Small intestine (tissue), 7 donors: Measurements from ENCODE around the gene BHLHA15. TPM values are rescaled to one million over a fixed set of nuclear protein-coding genes. Genes with fewer than 3 reads are reported as not detected.

ENCODE experiments used
- DNase-seq, 2 donors: peaks; one replicate each; pipeline versions ENCODE4 v3.0.0 to v3.0.0-alpha.2; 2013
- FAIRE-seq: peaks from 2 replicates; lab custom pipeline; 2012; peaks lifted over from hg19 to GRCh38; lab: Jason Lieb, UNC
- H3K27ac ChIP-seq, 3 donors: one replicate each; pipeline ENCODE4 v1.5.1; 2013; ENCODE audit warnings: low read length in 2 of 3, mild to moderate bottlenecking in 2 of 3, control low read depth in 1 of 3, inconsistent platforms in 1 of 3, low read depth in 1 of 3, moderate library complexity in 1 of 3
- H3K27me3 ChIP-seq, 3 donors: one replicate each; pipeline ENCODE4 v1.6.1; 2013; ENCODE audit warnings: low read length in 3 of 3, inconsistent platforms in 1 of 3; ENCODE audit not compliant: control insufficient read depth in 3 of 3, insufficient read depth in 3 of 3
- H3K36me3 ChIP-seq, 3 donors: one replicate each; pipeline ENCODE4 v1.6.1; 2013; ENCODE audit warnings: low read length in 3 of 3, inconsistent platforms in 1 of 3, low read depth in 1 of 3, mild to moderate bottlenecking in 1 of 3, moderate library complexity in 1 of 3; ENCODE audit not compliant: control insufficient read depth in 3 of 3, insufficient read depth in 2 of 3
- H3K4me1 ChIP-seq, 3 donors: one replicate each; pipeline ENCODE4 v1.6.1; 2013; ENCODE audit warnings: low read length in 2 of 3, inconsistent platforms in 1 of 3, low read depth in 1 of 3, mild to moderate bottlenecking in 1 of 3, moderate library complexity in 1 of 3; ENCODE audit not compliant: control insufficient read depth in 3 of 3, insufficient read depth in 2 of 3
- H3K4me3 ChIP-seq, 3 donors: one replicate each; pipeline ENCODE4 v1.5.1; 2013; ENCODE audit warnings: low read length in 3 of 3, control low read depth in 1 of 3, inconsistent platforms in 1 of 3, low read depth in 1 of 3, mild to moderate bottlenecking in 1 of 3, moderate library complexity in 1 of 3
- H3K9me3 ChIP-seq, 2 donors: one replicate each; pipeline ENCODE4 v1.6.1; 2013; ENCODE audit warnings: low read depth in 1 of 2, low read length in 1 of 2; ENCODE audit not compliant: control insufficient read depth in 2 of 2, insufficient read depth in 1 of 2
- WGBS, 3 donors: extraction: QIAGEN DNeasy Blood & Tissue Kit; methylation state at CpG; one replicate each; pipeline ENCODE4 v1.1.7; 2013; 5-methylcytosine and 5-hydroxymethylcytosine counted together
- polyA plus RNA-seq, 4 donors: library from polyadenylated mRNA; stranded (reverse) in 3 of 4; unstranded in 1 of 4; fragments of 200-250 nt in 3 of 4; fragments of 120-200 nt in 1 of 4; gene quantifications; one replicate each; pipeline versions ENCODE4 v1.2.1 to v1.2.3, GENCODE V29; 2013
- donor health status: healthy with polysubstance abuse.
- donor health status: control.
- donor health status: control.
- donor health status: Bipolar disorder and iron deficiency.
- donor health status: healthy.

BHLHA15 gene
- polyA plus RNA-seq, 4 donors, result 0.34 to 4.1 (median 2.6) TPM; not detected in 1

- DNase-seq (no peak), FAIRE-seq (no peak)
- Histone ChIP-seq H3K9me3 (no peaks in the 10 kb centered on the region), H3K36me3 (peaks cover 4 to 17% (median 7%) of the 10 kb centered on the region in 3 donors), H3K27ac (no peak overlapping the region), H3K27me3 (no peaks in the 10 kb centered on the region), H3K4me3 (no peak overlapping the region), H3K4me1 (peaks cover 0 to 9% (median 0%) of the 10 kb centered on the region in 3 donors)
- 92 to 96% (median 93%) methylated on average over 7 of the region's 7 CpGs for WGBS, 3 donors
Measured at GRCh38 chr7:98256431-98256830, 45.2 kb downstream of the BHLHA15 start.

DNA sequence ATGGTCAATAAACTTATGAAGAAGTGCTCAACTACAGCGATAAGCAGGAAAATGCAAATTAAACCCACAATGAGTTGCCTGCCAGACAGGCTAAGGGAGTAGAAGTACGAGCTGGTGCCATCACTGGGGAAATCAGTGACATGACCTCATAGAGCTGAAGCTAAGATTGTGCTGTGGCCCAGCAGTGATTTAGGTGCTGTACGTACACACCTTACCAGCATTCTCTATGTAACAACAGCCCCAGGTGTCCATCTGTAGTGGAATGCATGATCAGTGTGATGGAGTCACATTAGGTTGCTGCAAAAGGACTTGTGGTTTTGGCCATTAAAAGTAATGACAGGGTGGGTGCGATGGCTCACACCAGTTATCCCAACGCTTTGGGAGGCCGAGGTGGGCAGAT lies 46.5 kb downstream of the BHLHA15 start:
- Histone ChIP-seq H3K27me3 (no peaks in the 10 kb centered on the region), H3K36me3 (peaks cover 4 to 21% (median 7%) of the 10 kb centered on the region in 3 donors)
- 92 to 95% (median 94%) methylated on average over 6 of the region's 6 CpGs for WGBS, 3 donors

More for the DNA sequence above, 46.5 kb downstream of the BHLHA15 start:
- H3K27ac ChIP-seq, result no peak overlapping the region
- FAIRE-seq, result no peak
- no peak for DNase-seq
- H3K4me3 ChIP-seq, result no peak overlapping the region
- peaks cover 0 to 8% (median 0%) of the 10 kb centered on the region in 3 donors for H3K4me1 ChIP-seq
- H3K9me3 ChIP-seq, result no peaks in the 10 kb centered on the region

Other genes starting within 250 kb of the BHLHA15 start
- not detected for gene OCM2, start 221.2 kb upstream of the BHLHA15 start, polyA plus RNA-seq
- 10 to 100 TPM in 1 of 4 donors, 1 to 10 TPM in 3; 3.8 to 18.5 (median 7.6) TPM for gene LMTK2, start 104.6 kb upstream of the BHLHA15 start, polyA plus RNA-seq
- 10 to 100 TPM in 3 of 4 donors, 1 to 10 TPM in 1; 9.2 to 20.6 (median 12.7) TPM for gene TECPR1, start 40.8 kb downstream of the BHLHA15 start, polyA plus RNA-seq
- gene BRI3, start 70.2 kb downstream of the BHLHA15 start, polyA plus RNA-seq, result 100 to 1,000 TPM; 186 to 384 (median 274) TPM
- 10 to 100 TPM; 23.8 to 51.4 (median 33.1) TPM for gene BAIAP2L1, start 189.7 kb downstream of the BHLHA15 start, polyA plus RNA-seq